HFF-Myc (cell line): Measurements from ENCODE around the gene PCDHGA7.
A peak's percentile ranks its signal among the peaks of the same experiment; 100 is the strongest.

Experiments
- DNase-seq: peaks from one replicate; pipeline ENCODE4 v3.0.0-alpha.2; 2011; ENCODE audit warnings: low read depth; ENCODE audit errors: extremely low read depth
- H3K4me3 ChIP-seq: replicated peaks from 2 replicates; pipeline ENCODE4 v1.5.1; 2011; ENCODE audit warnings: low read depth, mild to moderate bottlenecking, control low read depth, low read length
- CTCF ChIP-seq: IDR thresholded peaks from 2 replicates; pipeline ENCODE4 v1.5.1; 2012; ENCODE audit warnings: mild to moderate bottlenecking, low read depth, low read length, control low read depth; ENCODE audit errors: missing control alignments

The PCDHGA7 gene

DNA sequence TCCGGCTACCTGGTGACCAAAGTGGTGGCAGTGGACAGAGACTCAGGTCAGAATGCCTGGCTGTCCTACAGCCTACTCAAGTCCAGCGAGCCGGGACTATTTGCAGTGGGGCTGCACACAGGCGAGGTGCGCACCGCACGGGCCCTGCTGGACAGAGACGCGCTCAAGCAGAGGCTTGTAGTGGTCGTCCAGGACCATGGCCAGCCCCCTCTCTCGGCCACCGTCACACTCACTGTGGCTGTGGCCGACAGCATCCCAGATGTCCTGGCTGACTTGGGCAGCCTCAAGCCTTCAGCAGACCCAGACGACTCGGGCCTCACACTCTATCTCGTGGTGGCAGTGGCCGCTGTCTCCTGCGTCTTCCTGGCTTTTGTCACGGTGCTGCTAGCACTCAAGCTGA is 25.6 kb upstream of the PCDHGA7 start:
- no peak overlapping the region for H3K4me3 ChIP-seq
- no peak for DNase-seq
- TF ChIP-seq CTCF = no peak

DNA sequence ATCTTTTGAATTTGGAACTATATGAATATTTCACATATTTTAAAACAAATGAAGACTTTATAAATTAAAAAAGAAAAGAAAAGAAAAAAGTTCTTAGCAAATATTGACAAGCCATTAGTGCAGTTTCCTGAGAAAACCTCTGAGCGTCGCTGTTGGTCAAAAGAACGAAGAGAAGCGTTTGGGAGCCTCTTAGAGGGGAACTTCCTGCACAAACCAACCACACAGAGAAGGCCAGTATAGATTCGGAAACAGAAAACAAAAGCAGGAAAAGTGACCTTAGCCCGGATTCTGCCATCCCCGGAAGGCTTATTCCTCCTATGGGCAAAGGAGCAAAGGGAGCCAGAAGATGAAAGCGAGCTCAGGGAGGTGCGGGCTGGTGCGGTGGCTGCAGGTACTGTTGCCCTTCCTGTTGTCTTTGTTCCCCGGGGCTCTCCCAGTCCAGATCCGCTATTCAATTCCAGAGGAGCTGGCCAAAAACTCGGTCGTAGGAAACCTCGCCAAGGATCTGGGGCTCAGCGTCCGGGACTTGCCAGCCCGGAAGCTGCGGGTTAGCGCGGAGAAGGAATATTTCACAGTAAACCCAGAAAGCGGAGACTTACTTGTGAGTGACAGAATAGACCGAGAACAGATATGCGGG is 22.6 kb upstream of the PCDHGA7 start, which contains the start of gene PCDHGB2:
PCDHGB2 (plus strand) TSS at position 205 of the 637 bp plus-strand sequence; CDS start at position 347, 142 bp downstream.
- DNase-seq = no peak
- TF ChIP-seq CTCF = peak; percentile 39
- peak within 1 kb of the TSS; percentile 27 for H3K4me3 ChIP-seq

DNA sequence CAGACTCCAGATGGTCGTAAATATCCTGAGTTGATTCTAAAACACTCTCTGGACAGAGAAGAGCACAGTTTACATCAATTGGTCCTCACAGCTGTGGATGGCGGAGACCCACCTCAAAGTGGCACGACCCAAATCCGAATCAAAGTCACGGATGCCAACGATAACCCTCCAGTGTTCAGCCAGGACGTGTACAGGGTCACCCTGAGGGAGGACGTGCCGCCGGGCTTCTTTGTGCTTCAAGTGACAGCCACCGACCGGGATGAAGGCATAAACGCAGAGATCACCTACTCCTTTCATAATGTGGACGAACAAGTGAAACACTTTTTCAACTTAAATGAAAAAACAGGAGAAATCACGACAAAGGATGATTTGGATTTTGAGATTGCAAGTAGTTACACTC is 21.9 kb upstream of the PCDHGA7 start:
- no peak for DNase-seq
- no peak overlapping the region for H3K4me3 ChIP-seq
- TF ChIP-seq CTCF = no peak

GRCh38 chr5:141362719-141363118 is 19.8 kb upstream of the PCDHGA7 start:
- TF ChIP-seq CTCF = no peak
- DNase-seq = no peak
- no peak overlapping the region for H3K4me3 ChIP-seq

GRCh38 chr5:141363952-141364660 is 18.4 kb upstream of the PCDHGA7 start, which contains the start of gene PCDHGA5:
Gene PCDHGA5, plus strand, starts transcription at chr5:141364162. Its CDS starts 169 bp downstream, at chr5:141364331.
- no peak for TF ChIP-seq CTCF
- no peak within 1 kb of the TSS for H3K4me3 ChIP-seq
- DNase-seq = no peak

DNA sequence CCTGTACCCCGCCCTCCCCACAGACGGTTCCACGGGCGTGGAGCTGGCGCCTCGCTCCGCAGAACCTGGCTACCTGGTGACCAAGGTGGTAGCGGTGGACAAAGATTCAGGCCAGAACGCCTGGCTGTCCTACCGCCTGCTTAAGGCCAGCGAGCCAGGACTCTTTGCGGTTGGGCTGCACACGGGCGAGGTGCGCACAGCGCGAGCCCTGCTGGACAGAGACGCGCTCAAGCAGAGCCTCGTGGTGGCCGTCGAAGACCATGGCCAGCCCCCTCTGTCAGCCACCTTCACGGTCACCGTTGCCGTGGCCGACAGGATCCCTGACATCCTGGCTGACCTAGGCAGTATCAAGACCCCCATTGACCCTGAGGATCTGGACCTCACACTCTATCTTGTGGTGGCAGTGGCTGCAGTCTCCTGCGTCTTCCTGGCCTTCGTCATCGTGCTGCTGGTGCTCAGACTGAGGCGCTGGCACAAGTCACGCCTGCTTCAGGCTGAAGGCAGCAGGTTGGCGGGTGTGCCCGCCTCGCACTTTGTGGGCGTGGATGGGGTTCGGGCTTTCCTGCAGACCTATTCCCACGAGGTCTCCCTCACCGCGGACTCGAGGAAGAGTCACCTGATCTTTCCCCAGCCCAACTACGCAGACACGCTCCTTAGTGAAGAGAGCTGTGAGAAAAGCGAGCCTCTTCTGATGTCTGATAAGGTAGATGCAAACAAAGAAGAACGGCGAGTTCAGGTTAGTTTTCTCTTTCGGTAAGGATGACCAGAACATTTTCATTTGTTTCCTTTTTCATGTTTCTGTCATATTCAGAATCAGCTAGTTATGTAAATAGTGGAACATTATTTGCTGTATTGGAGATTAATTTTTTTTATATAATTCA is 16.3 kb upstream of the PCDHGA7 start:
- no peak for TF ChIP-seq CTCF
- no peak for DNase-seq
- H3K4me3 ChIP-seq = no peak overlapping the region
